Eye (tissue), 1 donor: ENCODE measurements around the gene HOXA2.

Source experiments
- DNase-seq: peaks from one replicate; pipeline ENCODE4 v3.0.0-alpha.2; 2015

Gene HOXA2

GRCh38 chr7:27111042-27111750 lies 8.7 kb upstream of the HOXA2 start:
- peak; percentile 35 for DNase-seq

DNA sequence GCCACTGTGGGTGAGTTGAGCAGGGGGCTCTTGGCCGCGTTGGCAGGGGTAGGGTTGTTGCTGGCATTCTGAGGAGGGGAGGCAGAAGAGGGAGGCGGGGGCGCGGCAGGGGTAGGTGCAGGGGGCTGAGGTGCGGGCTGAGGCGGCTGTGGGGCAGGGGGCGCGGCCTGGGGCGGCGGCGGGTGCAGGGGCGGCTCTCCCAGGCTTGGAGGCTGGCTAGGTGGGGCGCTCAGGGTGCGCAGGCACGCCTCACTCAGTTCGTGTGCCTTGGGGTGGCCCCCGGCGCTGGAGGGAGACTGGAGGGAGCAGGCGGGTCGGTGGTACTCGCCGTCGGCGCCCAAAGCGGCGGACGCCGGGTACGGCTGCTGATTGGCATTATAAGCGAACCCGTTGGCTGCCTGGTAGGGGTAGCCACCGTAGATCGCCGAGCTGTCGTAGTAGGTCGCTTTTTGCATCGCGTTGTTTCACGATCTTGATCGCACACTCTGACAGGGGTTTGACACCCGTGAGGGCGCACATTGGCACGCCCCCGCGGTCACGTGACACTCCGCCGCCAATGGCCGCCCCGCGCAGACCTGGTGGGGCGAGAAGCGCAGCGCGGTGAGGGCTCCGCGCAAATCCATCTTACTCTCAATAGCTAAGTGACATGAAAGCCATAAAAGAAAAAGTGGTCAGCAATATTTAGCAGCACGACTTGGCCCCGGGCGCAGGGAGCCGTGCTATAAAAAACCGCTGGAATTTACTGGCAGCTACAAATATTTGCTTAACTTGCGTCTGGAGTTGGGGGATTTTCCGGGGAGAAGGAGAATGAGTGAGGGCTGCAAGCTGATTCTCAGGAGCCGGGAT lies 7.9 kb upstream of the HOXA2 start:
- peak; percentile 52 for DNase-seq

GRCh38 chr7:27109466-27110185 lies 7.1 kb upstream of the HOXA2 start:
- no peak for DNase-seq

DNA sequence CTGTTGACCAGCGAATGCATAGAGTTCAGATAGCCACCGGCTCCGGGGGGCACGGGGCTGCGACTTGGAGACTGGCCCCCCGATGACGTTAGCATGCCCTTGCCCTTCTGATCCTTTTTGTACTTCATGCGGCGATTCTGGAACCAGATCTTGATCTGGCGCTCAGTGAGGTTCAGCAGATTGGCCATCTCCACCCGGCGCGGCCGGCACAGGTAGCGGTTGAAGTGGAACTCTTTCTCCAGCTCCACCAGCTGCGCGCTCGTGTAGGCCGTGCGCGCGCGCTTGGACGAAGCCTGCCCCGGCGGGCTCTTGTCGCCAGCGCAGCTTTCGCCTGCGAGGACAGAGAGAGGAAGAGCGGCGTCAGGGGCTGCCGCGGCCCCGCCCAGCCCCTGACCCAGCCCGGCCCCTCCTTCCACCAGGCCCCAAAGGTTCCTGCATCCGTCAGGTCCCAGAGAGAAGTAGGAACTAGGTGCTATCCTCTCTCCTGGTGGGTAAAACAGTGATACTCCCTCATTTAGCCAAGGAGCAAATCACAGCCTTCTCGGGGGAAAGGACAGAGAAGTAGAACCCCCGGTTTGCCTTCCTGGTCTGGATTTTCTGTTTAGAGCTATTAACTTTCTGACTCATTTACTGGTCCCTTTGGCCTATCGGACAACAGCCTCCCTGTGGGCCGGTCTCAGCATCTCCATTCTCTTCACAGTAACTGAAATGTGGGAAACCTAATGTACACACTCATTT lies 6.1 kb upstream of the HOXA2 start:
- peak; percentile 52 for DNase-seq

- DNase-seq, result peak; percentile 53
Observed at GRCh38 chr7:27107391-27108381, 5.2 kb upstream of the HOXA2 start.

DNA sequence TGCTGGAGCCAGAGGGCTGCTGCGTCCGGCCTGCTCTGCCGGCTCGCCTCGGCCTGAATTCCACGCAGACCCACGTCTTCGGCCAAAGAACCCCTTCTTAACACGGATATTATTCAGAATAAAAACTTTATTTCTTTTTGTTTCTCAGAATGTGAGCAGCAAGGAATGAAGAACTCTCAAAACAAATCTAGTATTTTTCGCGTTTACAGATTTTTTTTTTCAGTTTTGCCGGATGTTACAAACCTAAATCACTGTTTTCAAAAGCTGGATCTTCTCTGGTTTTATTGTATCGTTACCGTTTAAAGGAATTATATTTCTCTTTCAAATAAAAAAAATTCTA lies 4.4 kb upstream of the HOXA2 start:
- DNase-seq, result peak; percentile 75

DNA sequence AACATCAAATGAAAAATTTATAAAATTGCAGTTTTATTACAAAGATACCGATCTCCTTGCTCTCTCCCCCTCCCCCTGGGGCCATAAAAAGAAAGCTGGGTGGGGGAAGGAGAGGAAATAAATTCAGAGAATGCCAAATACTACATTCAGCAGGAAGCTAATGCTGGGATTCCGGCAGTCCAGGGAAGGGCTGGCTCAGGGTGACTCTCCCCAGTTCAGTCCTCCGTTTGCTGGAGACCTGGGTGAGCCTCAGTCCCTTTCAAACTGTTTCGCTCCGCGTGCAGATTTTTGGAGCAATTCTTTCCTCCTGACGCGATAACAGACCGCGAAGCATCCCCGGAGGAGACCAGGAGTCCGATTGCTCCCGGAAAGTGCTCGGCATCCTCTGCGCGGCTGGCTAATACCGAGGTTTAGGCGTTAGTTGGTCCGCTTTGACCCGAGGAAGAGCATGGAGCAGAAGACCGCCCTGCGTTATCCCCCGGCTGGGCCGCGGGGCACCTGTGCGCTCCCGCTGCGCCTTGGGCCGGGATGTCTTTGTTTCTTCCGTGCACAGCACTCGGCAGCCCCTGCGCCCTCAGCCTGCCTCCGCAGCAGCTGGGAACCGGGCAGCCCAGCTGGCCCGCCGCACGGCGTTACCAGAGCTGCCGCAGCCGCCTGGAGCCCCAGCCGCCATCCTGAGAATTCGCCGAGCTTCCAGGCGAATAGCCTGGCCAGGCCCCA lies 3.9 kb upstream of the HOXA2 start:
- peak; percentile 56 for DNase-seq

- no peak for DNase-seq
Observed at GRCh38 chr7:27105301-27106031, 3.0 kb upstream of the HOXA2 start.

- DNase-seq, result no peak
Observed at GRCh38 chr7:27104341-27105058, 2.0 kb upstream of the HOXA2 start.

DNA sequence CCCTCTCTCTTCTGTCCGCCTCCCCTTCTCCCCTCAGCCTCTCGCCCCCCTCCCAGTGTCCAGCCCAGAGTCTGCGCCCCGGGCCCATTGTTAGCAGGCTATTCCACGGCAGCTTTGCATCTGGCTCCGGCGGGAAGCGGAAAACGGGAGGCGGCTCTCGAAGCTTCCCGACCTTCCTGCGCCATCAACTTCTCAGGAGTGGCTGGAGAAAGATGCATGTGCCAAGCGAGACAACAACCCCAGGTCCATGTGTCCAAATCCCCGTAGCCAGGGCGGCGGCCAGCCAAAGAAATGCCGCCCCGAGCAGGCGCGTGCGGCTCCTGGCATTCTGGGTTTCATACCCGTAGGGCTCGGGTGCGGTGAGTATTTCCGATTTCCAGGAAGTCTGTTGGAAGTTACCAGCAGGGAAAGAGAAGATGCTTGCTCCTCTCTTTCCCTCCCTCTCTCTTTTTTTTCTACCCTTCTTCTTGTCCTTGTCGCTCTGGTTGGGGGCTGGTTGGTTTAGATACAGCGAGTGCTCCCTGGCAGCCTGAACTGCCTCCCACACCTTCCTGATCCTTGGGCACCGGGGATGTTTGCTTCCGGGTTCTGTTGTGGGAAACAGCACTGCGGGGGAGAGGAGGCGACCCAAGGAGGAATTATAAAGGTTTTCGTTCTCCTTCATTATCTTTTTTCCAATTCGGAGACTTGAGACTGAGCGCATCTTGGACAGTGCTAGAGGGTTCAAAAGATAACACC lies 1.2 kb upstream of the HOXA2 start:
- DNase-seq, result peak; percentile 52

- no peak for DNase-seq
Observed at GRCh38 chr7:27101957-27102580, 414 bp downstream of the HOXA2 start.

DNA sequence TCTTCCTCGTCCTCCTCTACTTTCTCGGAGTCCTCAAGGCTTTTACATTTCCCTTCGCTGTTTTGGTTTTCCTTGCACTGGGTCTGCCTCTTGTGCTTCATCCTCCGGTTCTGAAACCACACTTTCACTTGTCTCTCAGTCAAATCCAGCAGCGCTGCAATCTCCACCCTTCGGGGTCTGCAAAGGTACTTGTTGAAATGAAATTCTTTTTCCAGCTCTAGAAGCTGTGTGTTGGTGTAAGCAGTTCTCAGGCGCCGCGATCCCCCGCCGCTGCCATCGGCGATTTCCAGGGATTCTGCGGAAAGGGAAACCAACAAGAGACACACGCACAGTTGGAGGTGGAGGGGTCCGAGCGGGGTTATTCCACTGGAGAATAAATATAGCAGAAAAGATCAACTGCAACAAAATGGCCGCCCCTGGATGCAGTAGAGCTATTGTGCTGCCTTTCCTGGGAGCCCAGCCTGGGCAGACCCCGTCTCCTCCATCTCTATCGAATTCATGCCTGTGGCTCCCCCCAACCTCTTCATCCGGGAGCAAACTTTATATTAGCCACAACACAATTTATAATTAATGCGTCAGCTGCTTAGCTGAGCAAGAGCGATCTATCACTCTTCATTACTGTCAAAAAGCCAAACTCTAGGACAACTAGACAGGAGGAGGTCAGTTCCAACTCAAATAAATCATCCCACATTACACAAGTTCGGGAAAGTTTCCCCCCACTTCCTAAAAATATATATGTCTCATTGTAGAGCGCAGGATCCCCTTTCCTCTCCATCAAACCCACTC lies 1.1 kb downstream of the HOXA2 start:
- peak; percentile 77 for DNase-seq

DNA sequence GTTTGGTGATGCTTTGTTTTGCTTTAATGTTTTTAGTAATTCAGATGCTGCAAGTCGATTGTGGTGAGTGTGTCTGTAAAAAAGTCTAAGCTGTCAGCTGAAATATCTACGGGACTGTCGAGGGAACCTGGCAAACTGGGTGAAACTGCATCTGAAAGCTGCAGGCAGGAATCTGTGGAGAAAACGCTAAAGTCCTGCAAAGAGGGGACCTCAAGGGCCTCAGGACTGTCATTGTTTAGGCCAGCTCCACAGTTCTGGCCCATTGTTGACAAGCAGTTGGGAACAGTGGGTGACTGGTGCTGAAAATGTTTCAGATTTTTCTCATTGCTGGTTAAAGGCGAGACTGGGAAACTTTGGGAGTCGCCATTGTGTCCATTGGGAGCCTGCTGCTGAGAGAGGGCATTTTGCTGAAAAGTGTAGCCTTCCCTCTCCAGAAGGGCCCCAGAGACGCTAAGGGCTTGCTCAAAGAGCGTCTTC lies 1.8 kb downstream of the HOXA2 start:
- DNase-seq, result peak; percentile 76

DNA sequence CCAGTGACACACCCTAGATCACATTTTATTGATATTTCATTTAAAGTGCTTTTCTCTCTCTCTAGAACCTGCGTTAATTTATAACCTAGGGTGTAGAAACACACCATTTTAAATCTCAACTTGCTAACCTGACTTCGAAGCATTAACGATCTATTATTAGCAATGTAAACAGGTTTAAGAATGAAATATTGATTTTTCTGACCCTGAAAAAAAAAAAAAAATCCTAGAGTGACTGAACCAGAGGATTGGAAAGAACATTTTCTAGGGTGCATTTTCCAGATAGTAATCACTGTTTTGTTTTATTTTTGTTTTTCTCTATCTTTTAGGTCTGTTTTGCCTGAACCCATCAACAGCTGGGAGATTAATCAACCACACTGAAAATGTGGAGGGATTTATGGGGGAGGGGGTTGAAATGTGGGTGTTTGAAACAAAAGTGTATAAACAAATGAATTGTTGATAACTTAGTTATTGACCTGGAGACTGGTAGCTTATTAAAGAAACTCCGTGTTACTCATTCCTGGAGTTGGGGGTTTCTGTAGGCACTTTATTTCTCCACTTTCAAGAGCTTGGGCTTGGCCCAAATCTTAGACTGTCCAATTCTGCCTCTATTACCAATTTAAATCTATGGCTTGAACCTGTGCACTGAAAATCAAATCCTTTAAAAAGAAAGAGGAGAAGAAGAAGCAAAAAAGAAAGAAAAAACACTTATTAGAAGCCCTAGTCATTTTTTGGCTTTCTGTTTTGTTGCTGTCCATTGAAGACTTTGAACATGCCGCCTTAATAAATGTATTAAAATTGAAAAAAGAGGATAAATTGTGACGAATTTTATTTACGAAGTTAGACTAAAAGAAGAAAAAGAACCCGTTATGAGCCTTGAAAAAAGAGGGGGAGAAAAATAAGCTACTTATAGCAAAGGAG lies 2.8 kb downstream of the HOXA2 start:
- DNase-seq, result peak; percentile 40

GRCh38 chr7:27098578-27099451 lies 3.7 kb downstream of the HOXA2 start:
- DNase-seq, result peak; percentile 69
